ENCODE results near the gene FOXO1.

GRCh38 chr13:40565282-40566148, 100.9 kb downstream of the FOXO1 start:
- TF ChIP-seq CTCF (IDR thresholded peaks at IDR 0.05; ENCODE audit: low read depth, low read length, poor library complexity, severe bottlenecking), result no peak
- no peak for TF ChIP-seq EZH2phosphoT487 (IDR thresholded peaks at IDR 0.05; ENCODE audit: borderline replicate concordance, low read length)
